Stomach (tissue), 4 donors: ENCODE results near the gene ISL1.

Experiments
- EP300 ChIP-seq: sonication (generic); formaldehyde crosslinking; IDR thresholded peaks from one replicate; pipeline ENCODE4 v1.6.1; 2017; ENCODE audit warnings: antibody characterized with exemption
- POLR2A ChIP-seq, 4 donors: fragments of 450-650 bp; IDR thresholded peaks; one replicate each; pipeline ENCODE4 v1.6.1; 2016; ENCODE audit warnings: antibody characterized with exemption in 4 of 4, control low read depth in 2 of 4, mild to moderate bottlenecking in 1 of 4, moderate library complexity in 1 of 4
- POLR2AphosphoS5 ChIP-seq, 3 donors: sonication (generic); formaldehyde crosslinking; IDR thresholded peaks; one replicate each; pipeline ENCODE4 v1.6.1; 2016; ENCODE audit warnings: antibody characterized with exemption in 3 of 3
- TF ChIP-seq, protein P1 (sequence below), 7 experiments: fragments of 450-650 bp in 4 of 7; fragments of 200-600 bp in 3 of 7; sonication (generic) in 3 of 7; IDR thresholded peaks; one replicate each; pipeline ENCODE4 v1.5.1; 2016 to 2019; ENCODE audit warnings: antibody characterized with exemption in 7 of 7, control low read depth in 2 of 7, mild to moderate bottlenecking in 1 of 7

DNA sequence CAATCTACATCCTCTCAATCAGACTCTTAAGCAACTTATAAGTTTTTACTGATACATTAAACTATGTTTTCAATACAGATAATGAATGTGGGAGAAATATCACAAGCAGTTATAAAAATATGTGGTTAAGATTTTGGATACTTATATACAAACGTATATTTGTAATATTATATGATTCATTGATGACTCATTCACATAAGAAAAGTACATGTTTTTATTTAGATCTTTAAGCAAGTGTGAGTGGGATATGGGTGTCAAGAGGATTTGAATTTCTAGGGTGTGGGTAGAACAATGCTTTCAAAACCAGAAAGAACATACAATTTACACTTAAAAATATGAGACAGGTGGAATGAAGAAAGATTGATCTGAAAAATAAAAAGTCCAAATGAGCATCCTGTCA is 36.1 kb upstream of the ISL1 start:
- TF ChIP-seq, protein P1, sequence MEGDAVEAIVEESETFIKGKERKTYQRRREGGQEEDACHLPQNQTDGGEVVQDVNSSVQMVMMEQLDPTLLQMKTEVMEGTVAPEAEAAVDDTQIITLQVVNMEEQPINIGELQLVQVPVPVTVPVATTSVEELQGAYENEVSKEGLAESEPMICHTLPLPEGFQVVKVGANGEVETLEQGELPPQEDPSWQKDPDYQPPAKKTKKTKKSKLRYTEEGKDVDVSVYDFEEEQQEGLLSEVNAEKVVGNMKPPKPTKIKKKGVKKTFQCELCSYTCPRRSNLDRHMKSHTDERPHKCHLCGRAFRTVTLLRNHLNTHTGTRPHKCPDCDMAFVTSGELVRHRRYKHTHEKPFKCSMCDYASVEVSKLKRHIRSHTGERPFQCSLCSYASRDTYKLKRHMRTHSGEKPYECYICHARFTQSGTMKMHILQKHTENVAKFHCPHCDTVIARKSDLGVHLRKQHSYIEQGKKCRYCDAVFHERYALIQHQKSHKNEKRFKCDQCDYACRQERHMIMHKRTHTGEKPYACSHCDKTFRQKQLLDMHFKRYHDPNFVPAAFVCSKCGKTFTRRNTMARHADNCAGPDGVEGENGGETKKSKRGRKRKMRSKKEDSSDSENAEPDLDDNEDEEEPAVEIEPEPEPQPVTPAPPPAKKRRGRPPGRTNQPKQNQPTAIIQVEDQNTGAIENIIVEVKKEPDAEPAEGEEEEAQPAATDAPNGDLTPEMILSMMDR (IDR thresholded peaks at IDR 0.05) = no peak
- TF ChIP-seq POLR2AphosphoS5 (IDR thresholded peaks at IDR 0.05) (no peak), POLR2A (IDR thresholded peaks at IDR 0.05) (no peak), EP300 (no peak)
